GM11168 (cell line): ENCODE results near the gene LIMK2.
"Not testable (repeated sequence)": the region's sequence is repeated elsewhere in the genome, so short reads cannot be mapped to it uniquely, and the experiment has no call there.

Experiments
- in situ Hi-C: fragments of 300-500 bp; cut with MboI; formaldehyde crosslinking; loops from one replicate; pipeline ENCODE4 v1.12.0; 2022; ENCODE audit warnings: low sequenced_read_pairs; ENCODE audit not compliant: unreplicated experiment

Gene LIMK2

DNA sequence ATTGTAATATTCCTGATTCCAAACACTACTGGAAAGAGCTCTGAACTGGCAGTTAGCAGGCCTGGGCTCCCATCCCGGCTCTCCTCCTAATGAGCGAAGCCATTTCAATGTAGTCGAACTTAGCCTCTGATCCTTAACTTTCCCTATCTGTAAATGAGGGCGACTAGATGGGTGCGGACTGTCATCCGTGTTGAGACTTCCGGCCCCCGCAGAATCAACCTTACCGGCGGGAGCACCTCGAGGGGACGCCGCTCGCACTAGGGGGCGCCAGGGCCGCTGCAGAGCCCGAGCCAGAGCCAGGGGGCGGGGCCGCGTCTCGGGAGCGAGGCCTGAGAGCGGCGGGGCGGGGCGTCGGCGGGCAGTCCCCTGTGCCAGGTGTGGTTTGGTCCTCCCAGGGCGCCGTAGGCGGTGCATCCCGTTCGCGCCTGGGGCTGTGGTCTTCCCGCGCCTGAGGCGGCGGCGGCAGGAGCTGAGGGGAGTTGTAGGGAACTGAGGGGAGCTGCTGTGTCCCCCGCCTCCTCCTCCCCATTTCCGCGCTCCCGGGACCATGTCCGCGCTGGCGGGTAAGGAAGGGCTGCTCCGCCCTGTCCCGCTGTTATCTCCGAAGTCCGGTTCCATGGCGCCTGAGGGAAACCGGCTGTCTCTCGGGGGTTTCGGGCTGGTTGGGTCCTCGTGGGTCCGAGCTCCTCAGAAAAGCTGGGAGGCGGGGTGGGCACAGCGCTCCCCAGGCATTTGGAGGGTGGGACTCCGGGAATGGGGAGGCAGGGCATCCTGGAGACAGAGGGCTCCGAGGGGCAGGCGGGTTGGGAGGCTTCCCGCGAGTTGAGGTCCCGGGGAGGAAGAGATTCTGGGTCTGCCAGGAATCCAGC lies at the start of gene LIMK2:
Gene LIMK2, plus strand, starts transcription at position 437 of the 869 bp plus-strand sequence. Its CDS starts 111 bp downstream, at position 548.
- in situ Hi-C loops, result no loop called here

DNA sequence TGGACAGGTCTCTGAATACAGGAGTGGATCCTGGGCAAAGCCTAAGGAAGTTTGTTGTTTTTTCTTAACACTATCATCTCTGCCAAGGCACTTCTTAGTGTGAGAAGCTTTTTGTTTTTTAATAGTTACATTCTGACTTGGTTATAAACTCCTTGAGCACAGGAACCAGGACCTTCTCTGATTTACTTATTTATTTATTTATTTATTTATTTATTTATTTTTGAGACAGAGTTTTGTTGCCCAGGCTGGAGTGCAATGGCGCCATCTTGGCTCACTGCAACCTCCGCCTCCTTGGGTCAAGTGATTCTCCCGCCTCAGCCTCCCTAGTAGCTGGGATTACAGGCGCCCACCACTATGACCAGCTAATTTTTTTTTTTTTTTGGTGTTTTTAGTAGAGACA lies 41.1 kb upstream of the LIMK2 start:
- in situ Hi-C loops, result no loop called here

- in situ Hi-C loops, result not testable (repeated sequence)
Measured at GRCh38 chr22:31171734-31172133, 40.4 kb upstream of the LIMK2 start.

DNA sequence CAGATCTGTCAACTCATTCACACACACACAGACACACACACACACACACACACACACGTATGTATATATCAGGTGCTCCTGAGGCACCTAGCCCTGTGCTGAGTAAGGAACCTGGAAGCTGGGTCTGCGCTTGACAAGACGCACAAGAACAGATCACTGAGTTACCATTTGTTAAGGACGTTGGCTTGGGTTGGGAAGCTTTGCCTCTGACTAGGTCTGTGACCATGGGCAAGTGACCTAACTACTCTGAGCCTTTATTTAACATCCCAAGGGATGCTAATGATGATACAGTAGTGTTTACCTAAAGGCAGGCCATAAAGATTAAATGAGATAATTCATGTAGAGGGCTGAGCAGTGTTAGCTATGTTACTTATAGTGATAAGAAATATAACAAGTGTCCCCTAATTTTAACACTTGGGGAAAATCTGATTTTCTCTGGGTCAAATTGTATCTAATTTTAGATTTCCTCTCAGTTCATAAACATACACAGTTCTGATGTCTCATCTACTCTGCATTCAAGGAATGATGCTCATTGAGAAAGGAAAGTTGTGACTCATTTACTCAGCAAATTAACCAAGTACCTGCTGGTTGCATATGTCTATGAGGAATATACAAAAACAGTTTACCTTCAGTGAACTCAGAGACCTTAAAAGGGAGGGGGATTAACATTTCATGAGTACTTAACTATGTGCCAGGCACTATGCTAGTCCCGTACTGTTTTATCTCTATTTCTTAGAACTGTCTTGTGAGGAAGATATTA lies 38.5 kb upstream of the LIMK2 start:
- in situ Hi-C loops, result no loop called here

DNA sequence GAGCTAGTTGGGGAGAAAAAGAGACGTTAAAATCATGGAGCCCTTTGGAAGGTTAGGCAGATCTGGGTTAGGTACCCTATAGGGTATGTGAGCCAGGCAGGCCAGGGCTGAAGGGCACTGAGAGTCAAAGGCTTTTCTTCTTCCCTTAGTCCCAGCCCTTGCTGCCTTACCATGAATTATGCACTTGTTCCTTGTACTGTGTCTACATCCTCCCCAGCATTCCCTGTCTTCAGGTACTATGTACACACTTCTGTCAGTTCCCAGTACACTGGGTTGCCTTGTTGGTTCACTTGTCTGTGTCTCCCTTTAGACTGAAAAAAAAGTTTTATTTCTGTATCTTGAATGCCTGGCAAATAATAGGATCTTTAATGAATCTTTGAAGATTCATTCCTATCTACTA lies 35.2 kb upstream of the LIMK2 start:
- in situ Hi-C loops, result no loop called here

- in situ Hi-C loops, result no loop called here
Measured at GRCh38 chr22:31177420-31178162, 34.5 kb upstream of the LIMK2 start.

DNA sequence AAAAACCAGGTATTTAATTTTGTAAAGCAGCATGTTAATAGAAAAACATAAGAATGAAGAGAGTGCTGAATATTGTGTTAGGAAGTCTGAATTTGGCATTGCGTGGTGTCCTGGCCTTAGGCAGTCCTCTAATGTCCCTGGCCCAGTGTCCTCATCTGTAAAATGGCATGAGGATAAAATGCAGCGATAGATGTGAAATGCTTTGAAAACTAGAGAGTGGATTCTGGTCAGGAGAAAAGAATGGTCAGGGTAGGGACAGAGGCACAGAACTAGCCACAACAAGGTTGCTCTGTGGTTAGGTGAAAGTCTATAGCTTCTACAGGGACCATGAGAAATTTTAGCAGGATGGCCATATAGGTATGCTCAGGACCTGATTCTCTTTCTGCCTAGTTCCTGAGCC lies 33.2 kb upstream of the LIMK2 start:
- in situ Hi-C loops, result no loop called here

DNA sequence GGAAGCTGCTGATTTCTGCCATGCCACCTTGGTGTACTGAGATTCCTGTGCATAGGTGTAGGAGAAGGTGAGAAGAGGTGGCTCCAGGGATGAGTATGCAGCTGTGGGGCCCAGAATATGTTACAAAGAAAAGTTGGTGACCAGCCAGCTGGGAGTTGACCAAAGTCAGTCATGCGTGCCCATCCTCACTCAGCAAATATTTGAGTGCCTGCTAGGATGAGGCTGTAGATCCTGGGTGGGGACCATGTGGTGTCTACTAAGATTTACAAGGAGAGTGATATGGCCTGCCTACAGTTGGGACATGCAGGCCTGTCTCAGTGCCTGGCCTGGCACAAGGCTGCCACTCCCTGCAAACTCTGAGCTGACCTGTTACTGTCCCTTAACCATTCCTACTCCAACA lies 32.8 kb upstream of the LIMK2 start:
- in situ Hi-C loops, result no loop called here

GRCh38 chr22:31184015-31184414 lies 28.1 kb upstream of the LIMK2 start:
- in situ Hi-C loops, result no loop called here

GRCh38 chr22:31185056-31185455 lies 27.0 kb upstream of the LIMK2 start:
- in situ Hi-C loops, result no loop called here

GRCh38 chr22:31187627-31188026 lies 24.5 kb upstream of the LIMK2 start:
- in situ Hi-C loops, result no loop called here

GRCh38 chr22:31192513-31192912 lies 19.6 kb upstream of the LIMK2 start:
- in situ Hi-C loops, result no loop called here

- in situ Hi-C loops, result no loop called here
Measured at GRCh38 chr22:31193092-31193491, 19.0 kb upstream of the LIMK2 start.

DNA sequence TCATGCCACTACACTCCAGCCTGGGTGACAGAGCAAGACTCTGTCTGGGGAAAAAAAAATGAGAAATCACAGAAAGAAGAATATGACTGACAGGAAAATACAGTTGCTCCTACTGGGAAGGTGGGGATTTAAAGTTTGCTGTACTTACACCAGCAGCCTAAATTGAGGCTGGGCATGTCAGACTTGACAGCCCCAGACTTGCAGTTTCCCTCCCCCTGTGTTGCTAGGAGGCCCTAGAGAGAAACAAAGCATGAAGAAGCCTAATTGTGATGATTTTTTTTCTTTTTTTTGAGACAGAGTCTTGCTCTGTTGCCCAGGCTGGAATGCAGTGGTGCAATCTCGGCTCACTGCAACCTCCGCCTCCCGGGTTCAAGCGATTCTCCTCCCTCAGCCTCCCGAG lies 17.4 kb upstream of the LIMK2 start:
- in situ Hi-C loops, result not testable (repeated sequence)

GRCh38 chr22:31199187-31199586 lies 12.9 kb upstream of the LIMK2 start:
- in situ Hi-C loops, result no loop called here

- in situ Hi-C loops, result not testable (repeated sequence)
Measured at GRCh38 chr22:31204352-31204984, 7.6 kb upstream of the LIMK2 start.

DNA sequence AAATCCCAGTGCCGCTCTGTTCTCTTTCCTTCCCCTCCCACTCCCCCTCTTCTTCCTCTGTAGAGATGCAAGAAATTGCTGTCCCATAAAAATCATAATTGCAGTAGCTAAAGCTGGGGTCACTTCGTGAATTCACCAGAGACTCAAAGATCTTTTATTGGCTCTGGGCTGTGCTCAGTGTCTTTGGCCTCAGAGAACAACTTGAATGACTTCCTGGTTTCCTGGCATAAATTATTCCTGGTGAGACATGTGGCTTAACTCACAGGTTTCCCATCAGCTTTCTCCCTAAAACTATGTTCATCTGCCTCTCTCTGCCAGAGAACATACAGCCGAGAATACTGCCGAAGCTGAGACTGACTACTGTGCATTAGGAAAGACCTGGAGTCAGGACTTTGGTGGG lies 7.0 kb upstream of the LIMK2 start:
- in situ Hi-C loops, result not testable (repeated sequence)

DNA sequence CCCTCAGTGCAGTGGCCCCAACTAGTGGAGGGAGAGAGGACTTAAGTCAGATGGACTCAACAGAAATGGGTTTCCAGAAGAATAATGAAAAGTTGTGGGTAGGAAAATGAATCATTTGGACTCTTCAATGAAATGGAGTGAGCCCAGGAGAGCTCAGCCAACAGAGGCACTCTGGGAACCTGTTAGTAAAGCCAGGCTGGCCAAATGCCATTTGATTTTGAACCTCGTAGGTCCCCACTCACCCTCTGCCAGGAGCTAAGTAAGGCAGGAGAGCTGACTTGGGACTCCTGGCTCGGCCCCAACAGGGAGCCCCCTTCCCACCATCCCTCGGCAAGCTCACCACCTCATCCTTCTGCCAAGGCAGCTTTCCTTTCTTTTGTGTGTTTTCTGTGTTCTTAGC lies 5.6 kb upstream of the LIMK2 start:
- in situ Hi-C loops, result not testable (repeated sequence)

GRCh38 chr22:31206896-31207687 lies 5.0 kb upstream of the LIMK2 start:
- in situ Hi-C loops, result no loop called here
